Measurements from ENCODE around the gene MAMDC2.

MAMDC2 gene, protein sequence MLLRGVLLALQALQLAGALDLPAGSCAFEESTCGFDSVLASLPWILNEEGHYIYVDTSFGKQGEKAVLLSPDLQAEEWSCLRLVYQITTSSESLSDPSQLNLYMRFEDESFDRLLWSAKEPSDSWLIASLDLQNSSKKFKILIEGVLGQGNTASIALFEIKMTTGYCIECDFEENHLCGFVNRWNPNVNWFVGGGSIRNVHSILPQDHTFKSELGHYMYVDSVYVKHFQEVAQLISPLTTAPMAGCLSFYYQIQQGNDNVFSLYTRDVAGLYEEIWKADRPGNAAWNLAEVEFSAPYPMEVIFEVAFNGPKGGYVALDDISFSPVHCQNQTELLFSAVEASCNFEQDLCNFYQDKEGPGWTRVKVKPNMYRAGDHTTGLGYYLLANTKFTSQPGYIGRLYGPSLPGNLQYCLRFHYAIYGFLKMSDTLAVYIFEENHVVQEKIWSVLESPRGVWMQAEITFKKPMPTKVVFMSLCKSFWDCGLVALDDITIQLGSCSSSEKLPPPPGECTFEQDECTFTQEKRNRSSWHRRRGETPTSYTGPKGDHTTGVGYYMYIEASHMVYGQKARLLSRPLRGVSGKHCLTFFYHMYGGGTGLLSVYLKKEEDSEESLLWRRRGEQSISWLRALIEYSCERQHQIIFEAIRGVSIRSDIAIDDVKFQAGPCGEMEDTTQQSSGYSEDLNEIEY

DNA sequence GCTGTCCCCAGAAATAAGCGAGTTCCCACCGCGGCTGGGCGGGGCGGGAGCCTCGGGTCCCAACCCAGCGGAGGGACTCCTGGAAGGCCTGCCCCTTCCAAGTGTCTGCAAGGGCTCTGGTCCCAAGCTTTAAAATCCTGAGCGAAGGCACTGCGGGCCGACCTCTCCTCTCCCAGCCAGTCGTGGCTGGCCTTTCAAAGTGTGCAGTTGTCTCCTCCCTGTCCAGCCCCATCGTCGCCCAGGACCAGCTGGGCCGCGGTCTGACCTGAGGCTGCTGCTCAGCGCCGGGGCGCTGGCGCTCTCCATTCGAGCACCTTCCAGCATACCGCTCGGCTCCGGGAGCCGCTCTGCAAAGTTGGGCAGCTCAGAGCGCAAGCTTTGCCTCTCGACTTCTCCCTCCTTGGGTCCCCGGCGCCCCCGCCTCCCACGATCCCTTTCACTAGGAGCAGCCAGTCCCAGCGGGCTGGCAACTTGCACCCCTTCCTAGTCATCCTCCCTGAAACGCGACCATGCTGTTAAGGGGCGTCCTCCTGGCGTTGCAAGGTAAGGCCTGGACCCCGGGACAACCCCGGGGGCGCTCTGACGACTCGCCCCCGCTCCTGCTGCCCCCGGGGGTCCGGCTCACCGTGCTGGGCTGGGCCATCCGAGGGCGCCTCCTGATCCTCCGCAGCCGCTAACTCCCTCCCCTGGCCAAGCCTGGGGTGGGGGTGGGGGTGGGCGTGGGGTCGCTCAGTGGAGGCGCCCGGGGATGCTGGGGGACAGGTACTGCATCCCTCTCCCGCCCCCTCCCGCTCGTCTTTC is at the start of gene MAMDC2:
MAMDC2 (plus strand) TSS at position 160 of the 801 bp plus-strand sequence; CDS start at position 510, 350 bp downstream.
- peak; percentile 64 for DNase-seq

DNA sequence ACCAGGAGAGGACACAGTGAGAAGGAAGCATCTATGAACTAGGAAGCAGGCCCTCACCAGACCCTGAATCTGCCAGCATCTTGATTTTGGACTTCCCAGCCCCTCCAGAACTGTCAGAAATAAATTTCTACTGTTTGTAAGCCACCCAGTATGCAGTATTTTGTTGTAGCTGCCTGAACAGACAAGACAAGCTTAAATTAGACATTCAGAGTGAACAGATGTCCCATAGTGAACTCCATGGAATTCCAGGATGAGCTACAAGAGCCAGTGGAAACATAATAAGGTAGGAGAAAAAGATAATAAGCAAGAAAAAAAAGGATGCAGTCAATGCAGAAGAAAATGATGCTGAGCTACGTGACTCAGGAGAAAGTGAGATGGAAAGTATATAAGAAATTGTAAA is 47.8 kb upstream of the MAMDC2 start:
- no peak for DNase-seq

DNA sequence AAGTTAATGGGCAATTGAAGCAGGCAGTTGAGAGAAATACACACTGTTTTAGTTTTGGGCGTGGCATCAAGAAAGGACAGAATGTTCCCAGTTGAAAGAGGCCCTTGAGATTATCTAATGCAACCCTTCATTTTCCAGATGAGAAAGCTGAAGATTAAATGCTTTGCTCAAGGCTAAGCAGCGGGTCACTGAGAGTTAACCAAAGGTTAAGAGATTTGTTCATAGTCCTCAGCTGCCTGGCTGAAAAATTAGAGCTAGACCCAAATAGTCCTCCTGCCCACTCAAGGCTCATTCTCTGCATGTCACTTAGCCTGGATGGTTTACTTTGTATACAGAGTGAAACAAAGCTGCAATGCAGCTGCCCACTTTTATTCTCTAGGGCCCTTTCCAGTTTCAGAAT is 46.7 kb upstream of the MAMDC2 start:
- no peak for DNase-seq

DNA sequence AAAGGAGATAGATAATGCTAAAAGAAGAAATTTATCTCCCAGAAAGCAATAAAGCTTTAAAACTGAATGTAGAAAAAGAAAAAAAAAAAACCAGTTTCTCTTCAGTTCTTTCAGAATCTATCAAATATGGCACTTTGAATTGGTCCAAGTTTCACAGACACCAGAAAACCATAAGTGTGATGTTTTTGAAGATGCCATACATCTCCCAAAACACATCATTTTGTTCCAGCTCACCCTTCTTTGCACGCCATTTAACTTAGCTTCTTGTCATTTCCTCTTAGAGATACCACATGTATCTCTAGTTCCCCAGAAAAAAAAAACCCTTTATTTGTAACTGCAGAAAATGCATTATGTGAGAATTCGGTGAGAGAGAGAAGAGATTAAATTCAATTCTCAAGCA is 46.1 kb upstream of the MAMDC2 start:
- no peak for DNase-seq

DNA sequence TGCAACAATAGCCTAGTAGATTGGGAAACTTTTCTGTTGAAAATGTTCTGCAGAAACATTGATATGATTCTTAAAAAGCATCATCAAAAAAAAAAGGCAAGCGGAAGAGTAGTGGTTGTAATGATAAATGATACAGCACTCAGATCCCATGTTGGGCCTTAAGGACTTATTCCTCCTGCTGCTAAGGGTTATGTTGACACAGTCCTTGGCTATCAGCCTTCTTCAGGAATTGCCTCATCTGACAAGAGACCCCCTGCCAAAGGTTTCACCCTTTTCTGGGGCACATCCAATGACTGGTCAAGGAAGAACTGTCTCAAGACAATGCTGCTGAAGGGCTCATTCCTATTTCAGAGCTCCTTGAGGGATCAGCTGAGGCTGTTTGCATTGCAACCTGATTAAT is 44.3 kb upstream of the MAMDC2 start:
- DNase-seq = no peak

DNA sequence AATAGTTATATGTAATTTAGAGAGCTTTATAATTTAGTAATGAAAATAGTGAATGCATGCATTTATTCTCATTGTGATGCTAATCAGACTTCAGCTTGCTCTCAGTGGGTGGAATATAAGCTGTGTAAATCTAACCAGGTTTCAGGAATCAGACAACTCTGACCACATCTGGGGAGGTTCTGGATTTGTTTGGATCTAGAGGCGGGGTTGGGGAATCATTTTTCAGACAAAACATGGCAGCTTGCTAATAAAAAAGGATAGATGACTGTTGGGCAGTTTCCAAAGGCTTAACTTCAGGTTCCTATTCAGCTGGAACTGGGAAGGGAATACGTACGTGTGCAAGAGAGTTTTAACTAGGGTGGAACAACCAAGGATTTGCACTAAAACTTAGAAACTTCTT is 43.2 kb upstream of the MAMDC2 start:
- DNase-seq = no peak

DNA sequence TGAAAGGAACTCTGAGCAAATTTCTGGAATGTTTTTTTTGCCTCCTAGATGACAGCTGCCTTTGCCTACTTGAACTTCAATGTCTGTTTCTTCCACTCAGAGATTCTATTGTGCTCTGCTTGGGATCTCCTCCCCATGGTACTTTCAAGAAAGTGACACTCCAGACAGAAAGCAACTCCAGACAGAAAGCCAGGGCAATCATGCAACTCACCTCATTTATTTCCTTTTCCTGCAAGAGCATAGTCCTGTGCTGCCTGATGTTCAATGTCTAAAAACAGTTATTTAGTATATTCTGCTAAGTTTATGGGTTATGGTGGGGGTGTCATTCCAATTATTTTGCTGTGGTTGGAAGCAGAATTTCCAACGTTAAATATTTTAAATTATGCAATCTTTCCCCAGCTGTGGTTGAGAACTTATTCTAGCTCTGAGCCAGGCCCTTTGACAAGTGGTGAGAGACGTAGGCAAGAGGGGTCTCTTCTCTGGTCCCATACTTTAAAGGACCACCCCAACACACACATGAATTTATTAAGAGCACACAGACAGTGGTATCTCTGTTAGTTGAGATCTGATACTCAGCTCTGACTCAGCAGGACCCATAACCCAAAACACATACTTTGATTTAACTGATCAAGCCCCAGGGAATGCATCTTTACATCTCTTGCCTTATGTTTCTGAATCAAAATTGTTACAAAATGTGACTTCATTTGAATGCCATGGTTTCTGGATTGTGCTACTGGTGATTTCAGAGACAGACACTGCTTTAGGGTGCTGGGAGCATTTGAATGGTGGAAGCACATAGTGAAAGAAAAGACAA is 39.5 kb upstream of the MAMDC2 start:
- DNase-seq = no peak

DNA sequence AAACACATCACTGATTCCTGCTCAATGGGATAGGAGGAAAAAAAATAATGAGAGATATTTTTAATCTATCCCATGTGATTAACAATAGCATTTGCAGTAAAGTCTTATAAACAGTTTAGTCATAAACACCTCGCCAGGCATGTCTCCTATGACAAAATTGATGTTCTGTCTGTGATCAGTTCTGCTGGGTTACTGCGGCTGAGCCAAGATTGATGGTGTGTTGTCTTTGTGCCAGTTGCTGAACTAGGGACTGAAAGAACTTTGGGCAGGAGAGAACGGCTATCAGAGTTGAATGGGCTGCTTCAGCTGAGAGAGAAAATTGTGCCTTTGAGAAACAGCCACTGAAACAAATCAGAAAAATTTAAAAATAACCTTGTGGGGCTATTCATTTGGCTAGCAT is 37.3 kb upstream of the MAMDC2 start:
- DNase-seq = peak; percentile 29

DNA sequence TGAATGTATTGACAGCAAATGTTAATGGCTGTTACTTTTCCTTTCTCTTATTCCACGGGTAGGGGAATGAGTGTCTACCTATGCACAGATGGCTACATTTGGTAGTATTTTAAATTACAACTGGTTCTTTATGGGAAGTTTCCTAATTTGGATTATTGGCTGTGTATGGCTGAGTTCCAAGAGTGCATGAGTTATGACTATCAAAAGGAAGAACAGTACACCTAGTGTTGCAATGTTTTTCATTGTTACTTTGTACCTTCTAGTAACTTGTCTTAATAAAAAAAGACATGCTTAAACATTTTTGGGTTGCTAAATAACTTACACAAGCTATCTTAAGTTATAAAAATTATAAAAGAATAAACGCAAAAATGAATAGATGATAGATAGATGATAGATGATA is 35.8 kb upstream of the MAMDC2 start:
- no peak for DNase-seq

DNA sequence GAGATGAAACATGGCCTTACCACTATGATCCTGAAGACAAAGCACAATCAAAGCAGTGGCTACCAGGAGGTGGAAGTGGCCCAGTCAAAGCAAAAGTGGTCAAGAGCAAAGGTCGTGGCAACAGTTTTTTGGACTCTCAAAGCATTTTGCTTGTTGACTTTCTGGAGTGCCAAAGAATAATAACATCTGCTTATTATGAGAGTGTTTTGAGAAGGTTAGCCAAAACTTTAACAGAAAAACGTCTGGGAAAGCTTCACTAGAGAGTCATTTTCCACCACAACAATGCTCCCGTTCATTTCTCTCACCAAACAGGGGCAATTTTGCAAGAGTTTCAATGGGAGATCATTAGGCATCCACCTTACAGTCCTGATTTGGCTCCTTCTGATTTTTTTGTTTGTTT is 33.6 kb upstream of the MAMDC2 start:
- DNase-seq = no peak

DNA sequence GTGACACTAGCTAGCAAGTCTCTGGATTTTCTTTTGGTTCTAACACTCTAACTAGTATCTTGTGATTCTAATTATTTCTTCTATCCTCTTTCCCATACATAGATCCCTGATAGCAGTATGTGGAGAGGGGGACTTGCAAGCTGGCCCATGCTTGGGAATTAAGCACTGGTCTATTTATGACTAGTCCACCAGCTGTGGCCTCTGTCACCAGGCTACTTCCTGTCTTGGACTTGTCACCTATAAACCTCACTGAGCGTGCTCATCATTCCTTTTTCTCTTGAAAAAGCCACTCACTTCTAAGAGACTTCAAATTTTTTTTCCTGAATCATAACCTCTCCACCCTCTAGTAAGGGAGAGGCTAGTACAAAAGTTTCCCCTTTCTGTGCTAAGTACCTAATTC is 32.3 kb upstream of the MAMDC2 start:
- no peak for DNase-seq

DNA sequence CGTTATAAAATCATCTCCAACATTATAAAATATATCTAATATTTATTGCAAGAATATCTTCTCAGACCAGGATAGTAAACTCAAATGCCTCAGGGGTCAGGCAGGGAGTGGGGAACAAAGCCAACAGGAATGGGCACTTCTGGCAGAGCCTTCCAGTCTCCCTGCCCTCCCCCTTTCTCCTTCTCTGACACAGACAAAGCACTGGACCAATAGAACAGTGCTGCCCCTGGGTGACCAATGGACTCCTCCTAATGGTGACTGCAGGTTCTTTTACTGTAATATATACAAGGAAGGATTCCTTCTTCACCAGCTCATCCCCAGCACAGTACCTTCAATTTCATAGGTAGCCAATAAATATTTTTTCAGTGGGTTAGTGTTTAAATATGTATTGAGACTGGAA is 31.1 kb upstream of the MAMDC2 start:
- no peak for DNase-seq

DNA sequence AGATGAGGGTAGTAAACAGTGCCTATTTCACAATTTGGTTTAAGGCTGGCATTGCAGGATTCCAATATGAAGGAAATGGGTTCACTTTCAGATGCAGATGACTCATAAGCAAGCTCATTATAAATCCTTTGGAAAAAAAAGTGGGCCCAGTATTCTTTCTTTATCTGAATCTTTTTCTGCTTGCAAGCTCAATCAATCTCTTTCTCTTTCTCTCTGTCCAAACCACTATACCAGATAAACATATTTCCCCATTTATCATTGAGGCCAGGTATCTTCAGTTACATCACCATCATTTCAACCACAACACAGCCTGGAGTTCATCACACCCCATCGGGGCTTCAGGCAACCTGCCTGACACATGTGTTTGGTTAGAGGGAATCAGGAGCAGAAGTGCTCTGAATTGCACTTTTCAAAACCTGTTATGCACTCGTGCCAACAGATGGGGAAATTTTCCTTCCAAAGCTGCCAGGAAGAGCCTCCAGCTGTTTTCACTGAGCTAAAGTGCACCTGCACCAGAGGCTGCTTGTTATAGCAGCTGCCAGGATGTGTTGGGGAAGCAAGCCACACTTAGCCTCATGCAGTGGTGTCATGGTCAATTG is 30.0 kb upstream of the MAMDC2 start:
- DNase-seq = no peak

DNA sequence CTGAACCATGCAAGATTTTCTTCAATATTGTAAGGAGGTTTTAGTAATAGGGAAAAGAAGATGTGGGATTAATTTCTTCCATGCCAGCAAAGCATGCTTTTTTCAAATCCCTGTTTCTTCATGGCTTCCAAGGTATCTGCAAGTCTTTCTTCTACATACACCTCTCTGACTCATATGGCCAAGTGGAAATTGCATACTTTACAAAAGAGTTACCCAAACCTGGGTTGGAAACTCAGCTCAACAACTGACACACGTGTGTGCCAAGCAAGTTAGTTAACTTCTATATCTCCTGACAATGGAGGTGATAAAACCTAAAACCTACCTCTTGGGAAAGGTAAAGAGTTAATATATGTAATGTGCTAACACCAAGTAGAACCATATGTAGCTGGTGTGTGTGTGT is 28.5 kb upstream of the MAMDC2 start:
- no peak for DNase-seq

DNA sequence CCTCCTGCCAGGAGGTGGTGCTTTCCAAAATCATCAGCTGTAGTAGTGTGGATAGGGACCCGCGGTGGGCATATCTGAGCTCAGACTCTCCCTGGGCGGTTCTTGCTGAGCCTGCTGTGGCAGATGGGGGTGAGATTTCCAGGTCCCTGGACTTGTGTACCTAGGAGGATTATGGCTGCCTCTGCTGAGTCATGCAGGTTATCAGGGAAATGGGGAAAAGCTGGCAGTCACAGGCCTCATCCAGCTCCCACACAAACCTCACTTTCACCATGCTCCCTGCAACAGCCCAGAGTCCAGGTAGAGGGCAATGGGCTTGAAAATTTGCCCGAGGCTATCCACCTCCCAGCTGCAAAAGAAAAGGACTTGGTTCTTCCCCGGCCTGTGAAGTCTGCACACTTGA is 23.4 kb upstream of the MAMDC2 start:
- no peak for DNase-seq

DNA sequence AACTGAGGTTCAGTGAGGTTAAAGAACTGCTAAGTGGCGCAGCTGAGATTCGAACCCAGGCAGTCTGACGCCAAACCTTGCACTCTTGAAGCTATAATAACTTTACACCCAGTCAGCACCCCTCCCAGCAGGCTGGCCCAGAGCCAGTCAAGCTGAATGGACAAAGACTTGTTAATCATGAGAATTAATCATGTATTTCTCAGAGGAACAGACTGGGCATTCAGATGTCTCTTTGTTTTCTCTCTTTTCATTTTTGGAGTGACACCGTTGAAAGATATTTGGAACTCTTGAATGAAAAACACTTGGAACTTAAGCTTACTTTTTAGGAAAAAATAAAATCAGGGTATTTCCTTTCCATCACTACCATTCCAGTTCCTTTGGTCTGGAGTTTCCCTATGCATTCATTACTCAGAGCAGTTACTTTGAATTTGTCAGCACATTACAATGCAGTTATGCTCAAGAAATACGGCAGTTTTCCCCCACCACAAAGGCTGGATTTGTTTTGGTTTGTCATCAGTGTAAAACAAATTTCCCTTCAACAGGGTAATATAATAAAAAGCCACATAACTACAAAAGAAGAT is 22.6 kb upstream of the MAMDC2 start:
- no peak for DNase-seq

DNA sequence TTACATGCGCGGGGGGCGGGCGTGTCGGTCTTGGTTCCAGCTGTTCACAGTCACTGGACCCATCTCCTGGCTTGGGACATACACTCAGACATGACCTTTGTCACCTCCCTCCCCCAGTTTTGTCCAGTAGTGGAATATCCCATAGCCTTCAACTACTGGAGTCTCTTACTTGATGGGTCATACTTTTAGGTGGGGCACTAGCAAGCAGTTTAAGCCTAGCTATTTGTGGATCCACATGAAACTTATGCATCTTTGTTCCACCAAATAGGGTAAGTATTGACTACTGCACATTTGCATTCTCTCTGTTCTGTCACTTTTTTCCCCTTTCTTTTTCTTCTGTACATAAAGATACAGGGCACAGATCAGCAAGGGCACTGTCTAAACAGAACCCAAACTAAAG is 15.4 kb upstream of the MAMDC2 start:
- DNase-seq = no peak

DNA sequence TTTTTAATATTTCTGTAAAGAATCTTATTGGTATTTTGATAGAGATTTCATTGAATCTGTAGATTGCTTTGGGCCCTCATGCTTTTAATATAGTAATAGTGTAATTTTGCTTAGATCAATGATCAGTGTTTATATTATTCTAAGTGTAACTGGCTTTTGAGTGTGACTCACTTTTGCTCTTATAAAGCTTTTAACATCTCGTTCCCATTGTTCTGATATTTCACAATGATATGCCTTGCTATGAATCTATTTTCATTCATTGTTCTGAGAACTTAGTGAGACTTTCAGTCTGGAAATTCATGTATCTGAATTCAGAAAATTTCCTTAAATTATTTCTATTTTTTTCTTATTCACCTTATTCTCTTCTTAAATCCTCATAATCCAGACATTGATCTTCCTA is 13.5 kb upstream of the MAMDC2 start:
- DNase-seq = no peak

DNA sequence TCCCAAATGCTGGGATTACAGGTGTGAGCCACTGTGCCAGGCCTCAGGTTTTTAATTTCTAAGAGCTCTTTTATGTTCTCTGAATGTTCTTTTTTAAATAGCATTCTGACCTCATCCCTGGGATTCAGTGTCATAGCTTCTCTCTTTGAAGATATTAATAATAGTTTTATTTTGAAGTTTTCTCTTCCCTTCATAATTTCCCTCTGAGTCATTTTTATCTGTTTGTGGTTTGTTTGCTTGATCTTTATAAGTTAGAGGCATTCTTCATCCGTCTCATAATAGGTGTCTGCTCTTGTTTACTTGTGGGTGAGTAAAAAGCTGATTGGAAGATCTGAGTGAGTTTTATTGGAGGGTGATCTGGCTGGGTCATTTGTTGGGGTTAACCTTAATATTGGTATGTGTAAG is 12.5 kb upstream of the MAMDC2 start:
- DNase-seq = no peak

DNA sequence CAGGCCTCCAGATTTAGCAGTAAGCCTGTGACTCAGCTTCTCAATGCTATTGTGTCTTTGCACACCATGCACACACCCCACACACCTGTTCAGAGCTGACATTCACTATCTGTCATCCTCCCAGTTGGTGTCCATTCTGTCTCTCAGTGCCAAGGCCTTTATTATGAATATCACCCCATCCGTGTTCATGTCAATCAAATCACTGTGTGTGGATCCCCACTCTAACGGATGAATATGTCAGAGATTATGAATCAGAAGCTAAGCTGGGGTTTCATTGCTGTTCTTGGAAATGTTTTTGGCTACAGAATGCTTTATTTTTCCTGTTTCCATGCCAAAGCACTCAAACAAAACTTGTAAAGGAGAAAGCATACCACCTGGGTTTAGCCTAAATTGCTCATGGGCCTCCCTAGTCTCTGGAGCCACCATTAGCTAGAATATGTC is 9.4 kb upstream of the MAMDC2 start:
- no peak for DNase-seq

DNA sequence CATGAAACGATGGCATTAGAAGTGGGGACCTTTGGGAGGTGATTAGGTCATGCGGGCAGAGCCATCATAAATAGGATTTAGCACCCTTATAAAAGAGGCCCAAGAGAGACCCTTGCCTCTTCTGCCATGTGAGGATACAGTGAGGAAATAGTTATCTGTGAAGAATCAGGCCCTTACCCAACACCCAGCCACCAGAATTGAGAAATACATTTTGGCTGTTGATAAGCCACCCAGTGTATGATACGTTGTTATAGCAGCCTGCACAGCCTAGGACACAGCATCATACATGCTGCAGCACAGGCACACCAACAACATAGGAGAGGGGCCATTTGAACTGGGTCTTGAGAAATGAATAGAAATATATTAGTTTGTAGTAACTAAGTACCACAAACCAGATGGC is 8.0 kb upstream of the MAMDC2 start:
- DNase-seq = no peak

DNA sequence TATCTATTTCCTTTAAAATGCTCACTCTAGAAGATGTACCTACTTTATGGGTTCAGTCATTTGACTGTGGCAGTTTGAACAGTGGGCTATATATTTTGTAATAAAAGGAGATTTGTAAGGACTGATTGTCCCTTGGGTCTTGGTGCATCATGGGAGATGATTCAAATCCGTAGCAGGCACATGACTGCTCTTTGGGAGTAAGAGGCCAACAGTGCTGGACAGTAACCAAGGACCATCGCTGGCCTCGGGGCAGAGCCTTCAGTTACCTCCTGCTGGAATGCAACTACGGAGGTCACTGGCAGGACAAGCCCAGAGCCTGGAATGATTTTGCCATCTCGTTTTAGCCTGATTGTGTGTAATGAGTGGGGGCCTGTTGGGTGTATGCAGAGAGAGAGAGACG is 7.0 kb upstream of the MAMDC2 start:
- DNase-seq = no peak
